Endothelial cell (in vitro differentiated cells): ENCODE measurements around the gene ENAH. TPM values are rescaled to one million over a fixed set of nuclear protein-coding genes. Genes with fewer than 3 reads are reported as not detected.

Experiments used
- DNase-seq: peaks from one replicate; pipeline ENCODE4 v3.0.0; 2021; ENCODE audit warnings: low spot score
- H3K27ac Mint-ChIP-seq: one replicate; pipeline ENCODE4 v1.8.0; 2021; ENCODE audit warnings: mixed read lengths, inconsistent platforms; ENCODE audit not compliant: unreplicated experiment
- H3K27me3 Mint-ChIP-seq: one replicate; pipeline ENCODE4 v1.8.0; 2021; ENCODE audit warnings: mild to moderate bottlenecking, moderate library complexity, mixed read lengths, inconsistent platforms; ENCODE audit not compliant: unreplicated experiment
- H3K36me3 Mint-ChIP-seq: one replicate; pipeline ENCODE4 v1.8.0; 2021; ENCODE audit warnings: mild to moderate bottlenecking, low read depth, mixed read lengths, inconsistent platforms; ENCODE audit not compliant: unreplicated experiment
- H3K4me1 Mint-ChIP-seq: one replicate; pipeline ENCODE4 v1.8.0; 2021; ENCODE audit warnings: mild to moderate bottlenecking, mixed read lengths, inconsistent platforms; ENCODE audit not compliant: unreplicated experiment
- H3K4me3 Mint-ChIP-seq: one replicate; pipeline ENCODE4 v1.8.0; 2021; ENCODE audit warnings: mild to moderate bottlenecking, mixed read lengths, inconsistent platforms; ENCODE audit not compliant: unreplicated experiment
- H3K9me3 Mint-ChIP-seq: one replicate; pipeline ENCODE4 v1.8.0; 2021; ENCODE audit warnings: mixed read lengths, inconsistent platforms; ENCODE audit not compliant: unreplicated experiment
- CTCF ChIP-seq: fragments of 200-600 bp; sonication (generic); IDR thresholded peaks from one replicate; pipeline ENCODE4 v1.5.0; 2021; ENCODE audit warnings: antibody characterized with exemption; ENCODE audit not compliant: unreplicated experiment
- total RNA-seq: library from RNA; stranded (reverse); fragmentation: NEBNext Ultra II Directional; extraction: Animal tissue kit (Norgen Biotek cat#: 25700); gene quantifications from one replicate; pipeline ENCODE4 v1.2.1, GENCODE V29; 2021; ENCODE audit not compliant: unreplicated experiment

Gene ENAH
- total RNA-seq, 1 donor from 2014 or later, result 82.9 TPM

DNA sequence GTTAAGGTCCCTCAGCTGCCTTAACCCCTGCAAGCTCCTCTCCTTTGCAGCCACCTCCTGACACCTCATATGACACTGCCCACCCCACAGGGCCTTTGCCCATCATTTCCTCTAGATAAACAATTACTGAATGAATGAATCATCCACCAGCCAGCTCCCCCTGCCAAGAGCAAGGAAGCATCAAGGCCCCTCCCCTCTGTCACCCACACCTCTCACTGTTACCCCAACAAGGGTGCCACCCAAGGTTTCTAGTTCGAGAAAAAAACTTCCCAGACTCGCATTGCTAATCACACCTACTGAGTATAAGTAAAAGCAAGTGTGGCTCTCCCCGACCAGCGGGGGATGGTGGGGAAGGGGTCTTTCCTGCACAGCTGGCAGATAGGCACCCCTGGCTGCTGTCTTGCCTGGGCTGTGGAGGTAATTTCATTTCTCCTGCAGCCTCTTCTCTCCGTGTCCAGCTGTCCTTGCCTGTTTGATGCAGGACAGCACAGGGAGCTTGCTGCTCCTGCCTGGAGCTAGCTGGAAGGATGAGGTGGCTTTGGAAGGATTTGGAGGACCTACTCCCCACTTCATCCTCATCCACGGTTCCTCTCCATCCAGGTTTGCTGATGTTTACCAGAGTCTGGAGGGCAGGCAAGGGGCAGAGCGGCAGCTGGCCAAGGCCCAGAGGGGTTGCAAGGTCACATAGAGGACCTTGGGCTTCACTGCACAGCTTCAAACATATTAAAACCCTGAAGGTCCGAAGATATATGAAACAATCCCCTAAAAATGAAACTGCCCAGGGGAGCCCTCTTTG is 192.0 kb downstream of the ENAH start:
- DNase-seq, result no peak
- TF ChIP-seq CTCF, result no peak
- Mint-ChIP-seq H3K36me3 (no peaks in the 10 kb centered on the region), H3K27ac (no peak overlapping the region), H3K27me3 (peaks cover 6% of the 10 kb centered on the region), H3K9me3 (no peaks in the 10 kb centered on the region), H3K4me3 (no peak overlapping the region), H3K4me1 (peaks cover 17% of the 10 kb centered on the region)

- DNase-seq, result no peak
- Mint-ChIP-seq H3K27me3 (peaks cover 6% of the 10 kb centered on the region), H3K36me3 (no peaks in the 10 kb centered on the region), H3K27ac (no peak overlapping the region), H3K4me1 (peaks cover 12% of the 10 kb centered on the region), H3K9me3 (no peaks in the 10 kb centered on the region), H3K4me3 (no peak overlapping the region)
- TF ChIP-seq CTCF, result no peak
Measured at GRCh38 chr1:225460021-225460736, 192.7 kb downstream of the ENAH start.

GRCh38 chr1:225458222-225458631 is 194.7 kb downstream of the ENAH start:
- H3K4me1 Mint-ChIP-seq, result peaks cover 6% of the 10 kb centered on the region
- H3K27me3 Mint-ChIP-seq, result peaks cover 6% of the 10 kb centered on the region
- H3K36me3 Mint-ChIP-seq, result no peaks in the 10 kb centered on the region
- no peaks in the 10 kb centered on the region for H3K9me3 Mint-ChIP-seq
- TF ChIP-seq CTCF, result no peak
- DNase-seq, result no peak
- H3K27ac Mint-ChIP-seq, result no peak overlapping the region
- H3K4me3 Mint-ChIP-seq, result no peak overlapping the region

DNA sequence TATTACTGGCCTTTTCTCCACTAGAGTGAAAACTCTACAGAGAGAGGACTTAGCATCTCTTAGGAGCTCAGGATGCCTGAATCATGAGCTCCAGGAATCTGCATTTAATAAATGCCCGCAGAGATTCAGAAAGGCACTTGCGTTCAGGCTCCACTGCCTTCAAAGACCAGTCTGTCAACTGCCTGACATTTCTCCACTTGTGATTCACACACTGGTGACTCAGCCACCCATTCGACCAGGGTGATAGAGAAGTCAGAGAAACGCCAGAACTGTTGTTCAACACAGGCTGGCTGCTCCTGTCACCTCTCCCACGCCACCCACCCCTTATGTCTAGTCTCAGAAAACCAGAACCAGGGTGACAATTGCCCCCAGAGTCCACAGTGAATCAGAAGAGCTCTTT is 198.2 kb downstream of the ENAH start:
- H3K27me3 Mint-ChIP-seq, result peaks cover 2% of the 10 kb centered on the region
- no peak for DNase-seq
- no peak overlapping the region for H3K27ac Mint-ChIP-seq

More for the DNA sequence above, 198.2 kb downstream of the ENAH start:
- no peak overlapping the region for H3K4me3 Mint-ChIP-seq
- TF ChIP-seq CTCF, result no peak
- no peaks in the 10 kb centered on the region for H3K4me1 Mint-ChIP-seq
- H3K9me3 Mint-ChIP-seq, result no peaks in the 10 kb centered on the region
- no peaks in the 10 kb centered on the region for H3K36me3 Mint-ChIP-seq
